Smooth muscle cell (in vitro differentiated cells): ENCODE measurements around the gene OR10K1. TPM values are rescaled to one million over a fixed set of nuclear protein-coding genes. Genes with fewer than 3 reads are reported as not detected.
"Not testable (repeated sequence)": the region's sequence is repeated elsewhere in the genome, so short reads cannot be mapped to it uniquely, and the experiment has no call there.

Source experiments
- DNase-seq: peaks from one replicate; lab custom pipeline; 2025; ENCODE audit not compliant: unreplicated experiment; lab: John Stamatoyannopoulos, UW
- H2AFZ ChIP-seq: fragments of 200-600 bp; sonication (generic); 2 replicates; pipeline ENCODE4 v1.6.0; 2016; ENCODE audit warnings: antibody characterized with exemption, low read depth, mild to moderate bottlenecking
- H3F3A ChIP-seq: fragments of 200-600 bp; sonication (generic); 2 replicates; pipeline ENCODE4 v1.6.0; 2017; ENCODE audit warnings: antibody characterized with exemption, low read depth
- H3K27ac ChIP-seq: fragments of 200-600 bp; sonication (generic); 2 replicates; pipeline ENCODE4 v1.5.1; 2016; ENCODE audit warnings: low read depth, mild to moderate bottlenecking
- H3K27me3 ChIP-seq: fragments of 200-600 bp; sonication (generic); 2 replicates; pipeline ENCODE4 v1.6.1; 2016; ENCODE audit warnings: low read depth, mild to moderate bottlenecking
- H3K36me3 ChIP-seq: fragments of 200-600 bp; sonication (generic); 2 replicates; pipeline ENCODE4 v1.5.1; 2016; ENCODE audit warnings: low read depth
- H3K4me1 ChIP-seq: fragments of 200-600 bp; sonication (generic); 2 replicates; pipeline ENCODE4 v1.5.1; 2016; ENCODE audit warnings: low read depth
- H3K4me2 ChIP-seq: fragments of 200-600 bp; sonication (generic); 2 replicates; pipeline ENCODE4 v1.6.0; 2016; ENCODE audit warnings: mild to moderate bottlenecking
- H3K4me3 ChIP-seq: fragments of 200-600 bp; sonication (generic); 2 replicates; pipeline ENCODE4 v1.5.1; 2016; ENCODE audit warnings: mild to moderate bottlenecking
- H3K79me2 ChIP-seq: fragments of 200-600 bp; sonication (generic); 2 replicates; pipeline ENCODE4 v1.6.0; 2016; ENCODE audit warnings: low read depth, mild to moderate bottlenecking
- H3K9ac ChIP-seq: fragments of 200-600 bp; sonication (generic); 2 replicates; pipeline ENCODE4 v1.6.0; 2016; ENCODE audit warnings: low read depth
- H3K9me3 ChIP-seq: fragments of 200-600 bp; sonication (generic); replicated peaks from 2 replicates; pipeline ENCODE4 v1.5.1; 2016; ENCODE audit warnings: low read depth
- H4K20me1 ChIP-seq: fragments of 200-600 bp; sonication (generic); 2 replicates; pipeline ENCODE4 v1.6.0; 2016; ENCODE audit warnings: low read depth
- WGBS: methylation state at CpG from one replicate; pipeline ENCODE4 v1.1.7; 2016; ENCODE audit warnings: low lambda C conversion rate; 5-methylcytosine and 5-hydroxymethylcytosine counted together
- polyA plus RNA-seq: library from polyadenylated mRNA; unstranded; fragments of >200 nt; fragmentation: Nextera tagmentation; extraction: Ambion mirVana; gene quantifications from 2 replicates; pipeline ENCODE4 v1.2.1, GENCODE V29; 2016
- total RNA-seq: library from RNA; depleted of rRNA; stranded (reverse); fragments of >200 nt; gene quantifications from 2 replicates; pipeline ENCODE4 v1.2.3, GENCODE V29; 2014
- TF ChIP-seq, protein P1 (sequence below): fragments of 200-600 bp; sonication (generic); IDR thresholded peaks from 2 replicates; pipeline ENCODE4 v1.5.1; 2017; ENCODE audit warnings: borderline replicate concordance, mild to moderate bottlenecking, antibody characterized with exemption; ENCODE audit not compliant: insufficient read depth, poor library complexity, severe bottlenecking

Gene OR10K1
- total and polyA plus RNA-seq, 2 experiments from 2014 or later: not detected

DNA sequence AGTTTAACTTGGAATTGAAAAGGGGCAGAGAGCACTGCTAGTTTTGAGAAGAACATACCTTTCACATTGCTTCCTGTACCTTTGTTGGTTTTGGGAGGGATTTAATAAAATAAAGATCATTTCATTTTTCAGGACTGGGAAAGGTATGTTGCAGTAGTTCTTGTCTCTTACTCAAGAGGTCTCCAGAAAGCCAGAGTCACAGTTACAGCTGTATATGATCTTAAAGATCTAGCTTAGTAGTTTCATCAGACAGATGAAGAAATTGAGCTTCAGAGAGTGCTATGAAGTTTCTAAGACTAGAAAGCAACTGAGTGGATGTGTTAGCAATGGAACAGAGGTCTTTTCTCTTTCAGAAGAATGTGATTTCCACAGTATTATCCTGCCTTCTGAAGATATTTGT is 36.6 kb upstream of the OR10K1 start:
- no peaks in the 10 kb centered on the region for H3K79me2 ChIP-seq
- H2AFZ ChIP-seq: peak overlapping the region; percentile 69
- no peaks in the 10 kb centered on the region for H4K20me1 ChIP-seq
- no peaks in the 10 kb centered on the region for H3K9me3 ChIP-seq
- no peaks in the 10 kb centered on the region for H3K36me3 ChIP-seq
- no peaks in the 10 kb centered on the region for H3F3A ChIP-seq
- H3K9ac ChIP-seq: no peak overlapping the region
- no peak overlapping the region for H3K4me2 ChIP-seq
- H3K27me3 ChIP-seq: no peaks in the 10 kb centered on the region
- H3K27ac ChIP-seq: no peak overlapping the region
- TF ChIP-seq, protein P1, sequence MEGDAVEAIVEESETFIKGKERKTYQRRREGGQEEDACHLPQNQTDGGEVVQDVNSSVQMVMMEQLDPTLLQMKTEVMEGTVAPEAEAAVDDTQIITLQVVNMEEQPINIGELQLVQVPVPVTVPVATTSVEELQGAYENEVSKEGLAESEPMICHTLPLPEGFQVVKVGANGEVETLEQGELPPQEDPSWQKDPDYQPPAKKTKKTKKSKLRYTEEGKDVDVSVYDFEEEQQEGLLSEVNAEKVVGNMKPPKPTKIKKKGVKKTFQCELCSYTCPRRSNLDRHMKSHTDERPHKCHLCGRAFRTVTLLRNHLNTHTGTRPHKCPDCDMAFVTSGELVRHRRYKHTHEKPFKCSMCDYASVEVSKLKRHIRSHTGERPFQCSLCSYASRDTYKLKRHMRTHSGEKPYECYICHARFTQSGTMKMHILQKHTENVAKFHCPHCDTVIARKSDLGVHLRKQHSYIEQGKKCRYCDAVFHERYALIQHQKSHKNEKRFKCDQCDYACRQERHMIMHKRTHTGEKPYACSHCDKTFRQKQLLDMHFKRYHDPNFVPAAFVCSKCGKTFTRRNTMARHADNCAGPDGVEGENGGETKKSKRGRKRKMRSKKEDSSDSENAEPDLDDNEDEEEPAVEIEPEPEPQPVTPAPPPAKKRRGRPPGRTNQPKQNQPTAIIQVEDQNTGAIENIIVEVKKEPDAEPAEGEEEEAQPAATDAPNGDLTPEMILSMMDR: no peak
- H3K4me3 ChIP-seq: no peak overlapping the region
- H3K4me1 ChIP-seq: peaks cover 7% of the 10 kb centered on the region
- no peak for DNase-seq

DNA sequence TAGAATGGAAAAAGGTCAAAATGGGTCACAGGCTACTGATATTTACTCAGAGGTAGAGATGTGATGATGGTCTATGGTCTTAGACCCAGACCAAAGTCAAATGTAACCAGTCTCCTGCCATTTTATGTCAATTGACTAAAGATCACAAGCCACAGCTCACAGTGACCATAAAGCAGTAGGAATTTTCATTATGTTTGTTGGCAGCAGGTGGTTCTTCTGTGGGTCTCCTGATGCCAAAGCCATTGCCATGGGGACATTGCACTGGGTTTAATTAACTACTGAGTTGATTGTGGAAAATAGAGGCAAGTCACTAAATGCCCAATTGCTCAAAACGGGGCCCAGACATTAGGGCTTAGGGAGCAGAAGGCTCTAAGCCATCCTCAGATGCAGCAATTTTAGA is 35.5 kb upstream of the OR10K1 start, which contains the start of gene OR10K2:
Gene OR10K2, minus strand, starts transcription at position 101 of the 400 bp plus-strand sequence. CDS start 5,371 bp downstream, outside the sequence.
- no peak for DNase-seq
- no peaks in the 10 kb centered on the region for H3K9me3 ChIP-seq
- WGBS: 97% methylated on average over 1 of the region's 1 CpG

DNA sequence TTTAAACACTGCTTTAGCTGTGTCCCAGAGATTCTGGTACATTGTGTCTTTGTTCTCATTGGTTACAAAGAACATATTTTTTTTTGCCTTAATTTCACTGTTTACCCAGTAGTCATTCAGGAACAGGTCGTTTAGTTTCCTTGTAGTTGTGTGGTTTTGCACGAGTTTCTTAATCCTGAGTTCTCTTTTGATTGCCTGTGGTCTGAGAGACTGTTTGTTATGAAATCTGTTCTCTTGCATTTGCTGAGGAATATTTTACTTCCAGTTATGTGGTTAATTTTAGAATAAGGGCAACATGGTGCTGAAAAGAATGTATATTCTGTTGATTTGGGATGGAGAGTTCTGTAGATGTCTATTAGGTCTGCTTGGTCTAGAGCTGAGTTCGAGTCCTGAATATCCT is 31.5 kb upstream of the OR10K1 start:
- not testable (repeated sequence) for H3K36me3 ChIP-seq, H4K20me1 ChIP-seq, H3F3A ChIP-seq, DNase-seq, H3K9me3 ChIP-seq, H3K4me2 ChIP-seq, H3K9ac ChIP-seq, H3K79me2 ChIP-seq, H2AFZ ChIP-seq, H3K4me1 ChIP-seq, H3K4me3 ChIP-seq, H3K27me3 ChIP-seq, H3K27ac ChIP-seq
- 73% methylated on average over 3 of the region's 3 CpGs for WGBS

More for the DNA sequence above, 35.5 kb upstream of the OR10K1 start, which contains the start of gene OR10K2:
- no peaks in the 10 kb centered on the region for H3K79me2 ChIP-seq
- H3K9ac ChIP-seq: no peak within 1 kb of the TSS
- H3K4me2 ChIP-seq: no peak within 1 kb of the TSS
- H3K27ac ChIP-seq: no peak within 1 kb of the TSS
- TF ChIP-seq, protein P1: no peak
- H3K36me3 ChIP-seq: no peaks in the 10 kb centered on the region
- no peaks in the 10 kb centered on the region for H3K27me3 ChIP-seq
- peak within 1 kb of the TSS; percentile 69 for H2AFZ ChIP-seq
- no peaks in the 10 kb centered on the region for H4K20me1 ChIP-seq
- H3K4me3 ChIP-seq: no peak within 1 kb of the TSS
- peaks cover 7% of the 10 kb centered on the region for H3K4me1 ChIP-seq
- no peaks in the 10 kb centered on the region for H3F3A ChIP-seq

DNA sequence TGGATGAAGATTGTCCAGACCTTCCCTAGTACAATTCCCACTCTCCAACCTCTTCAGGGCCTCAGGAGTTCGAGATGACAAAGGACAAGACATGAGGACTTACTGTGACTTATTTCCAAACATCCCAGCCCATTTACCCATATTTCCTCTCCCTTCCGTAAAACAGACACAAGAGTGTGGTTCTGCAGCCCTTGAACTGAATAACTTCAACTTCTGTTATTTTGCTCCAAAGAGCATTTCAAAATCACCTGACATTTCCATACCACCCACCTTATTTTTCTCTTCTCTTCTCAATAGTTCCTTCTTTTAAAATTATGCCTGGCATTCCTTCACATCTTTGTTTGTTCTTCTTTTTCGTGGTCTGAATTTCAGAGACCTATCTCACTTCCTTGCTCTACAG is 26.9 kb upstream of the OR10K1 start:
- H3K36me3 ChIP-seq: no peaks in the 10 kb centered on the region
- no peak overlapping the region for H3K27ac ChIP-seq
- 76% methylated on average over 3 of the region's 3 CpGs for WGBS
- H3K9ac ChIP-seq: no peak overlapping the region
- H3K79me2 ChIP-seq: no peaks in the 10 kb centered on the region
- H4K20me1 ChIP-seq: no peaks in the 10 kb centered on the region
- no peaks in the 10 kb centered on the region for H3F3A ChIP-seq
- no peak for DNase-seq
- H3K4me3 ChIP-seq: no peak overlapping the region
- H3K27me3 ChIP-seq: no peaks in the 10 kb centered on the region
- no peak overlapping the region for H2AFZ ChIP-seq
- H3K4me1 ChIP-seq: no peaks in the 10 kb centered on the region
- no peak overlapping the region for H3K4me2 ChIP-seq
- TF ChIP-seq, protein P1: no peak
- no peaks in the 10 kb centered on the region for H3K9me3 ChIP-seq
